Muscle of leg (tissue), 11 donors: ENCODE results near the gene ZNF79. TPM values are rescaled to one million over a fixed set of nuclear protein-coding genes. Genes with fewer than 3 reads are reported as not detected.

Experiments
- DNase-seq: peaks from one replicate; pipeline ENCODE4 v3.0.0; 2013
- H3K27ac ChIP-seq: one replicate; pipeline ENCODE4 v1.5.1; 2013; ENCODE audit warnings: mild to moderate bottlenecking, low read length, control low read depth
- H3K27me3 ChIP-seq: one replicate; pipeline ENCODE4 v1.6.1; 2013; ENCODE audit warnings: low read length; ENCODE audit not compliant: control insufficient read depth, insufficient read depth
- H3K36me3 ChIP-seq: one replicate; pipeline ENCODE4 v1.6.1; 2013; ENCODE audit warnings: low read length; ENCODE audit not compliant: control insufficient read depth, insufficient read depth
- H3K4me1 ChIP-seq: one replicate; pipeline ENCODE4 v1.6.1; 2013; ENCODE audit warnings: low read length; ENCODE audit not compliant: control insufficient read depth, insufficient read depth
- H3K4me3 ChIP-seq: one replicate; pipeline ENCODE4 v1.5.1; 2013; ENCODE audit warnings: low read length, control low read depth
- H3K9me3 ChIP-seq: replicated peaks from 2 replicates; pipeline ENCODE4 v1.6.1; 2013; ENCODE audit warnings: low read depth, low read length; ENCODE audit not compliant: control insufficient read depth
- WGBS: methylation state at CpG from one replicate; pipeline ENCODE4 v1.1.5; 2013; ENCODE audit warnings: missing lambda C conversion rate; ENCODE audit not compliant: insufficient coverage; 5-methylcytosine and 5-hydroxymethylcytosine counted together
- polyA plus RNA-seq, 8 donors: library from polyadenylated mRNA; unstranded; fragments of 120-200 nt; gene quantifications; one replicate each; pipeline versions ENCODE4 v1.2.1 to v1.2.3, GENCODE V29; 2013; ENCODE audit warnings: inconsistent platforms in 1 of 8, low replicate concordance in 1 of 8; ENCODE audit not compliant: insufficient read length in 8 of 8, insufficient read depth in 1 of 8
- total RNA-seq: library from RNA; stranded (reverse); fragments of 120-200 nt; gene quantifications from one replicate; pipeline ENCODE4 v1.2.4, GENCODE V29; 2013

ZNF79 gene
- total and polyA plus RNA-seq, 9 donors, result 3.4 to 7.8 (median 4.7) TPM

DNA sequence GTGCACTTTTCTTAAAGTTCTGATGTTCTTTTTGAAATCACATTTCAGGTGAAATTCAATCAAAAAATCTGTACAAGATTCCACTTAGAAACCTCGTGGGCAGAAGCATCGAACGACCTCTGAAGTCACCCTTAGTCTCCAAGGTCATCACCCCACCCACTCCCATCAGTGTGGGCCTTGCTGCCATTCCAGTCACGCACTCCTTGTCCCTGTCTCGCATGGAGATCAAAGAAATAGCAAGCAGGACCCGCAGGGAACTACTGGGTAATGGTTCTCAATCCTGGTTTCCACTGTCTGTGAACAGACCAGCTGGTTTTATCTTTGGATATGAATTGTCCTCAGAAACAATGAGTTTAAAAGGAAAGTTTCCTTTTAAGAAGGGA lies 35.3 kb upstream of the ZNF79 start:
- H3K4me3 ChIP-seq, result no peak overlapping the region
- DNase-seq, result no peak
- no peak overlapping the region for H3K27ac ChIP-seq
- peaks cover 18% of the 10 kb centered on the region for H3K36me3 ChIP-seq
- H3K27me3 ChIP-seq, result no peaks in the 10 kb centered on the region
- 53% methylated on average over 5 of the region's 6 CpGs for WGBS
- H3K4me1 ChIP-seq, result no peaks in the 10 kb centered on the region
- no peaks in the 10 kb centered on the region for H3K9me3 ChIP-seq

DNA sequence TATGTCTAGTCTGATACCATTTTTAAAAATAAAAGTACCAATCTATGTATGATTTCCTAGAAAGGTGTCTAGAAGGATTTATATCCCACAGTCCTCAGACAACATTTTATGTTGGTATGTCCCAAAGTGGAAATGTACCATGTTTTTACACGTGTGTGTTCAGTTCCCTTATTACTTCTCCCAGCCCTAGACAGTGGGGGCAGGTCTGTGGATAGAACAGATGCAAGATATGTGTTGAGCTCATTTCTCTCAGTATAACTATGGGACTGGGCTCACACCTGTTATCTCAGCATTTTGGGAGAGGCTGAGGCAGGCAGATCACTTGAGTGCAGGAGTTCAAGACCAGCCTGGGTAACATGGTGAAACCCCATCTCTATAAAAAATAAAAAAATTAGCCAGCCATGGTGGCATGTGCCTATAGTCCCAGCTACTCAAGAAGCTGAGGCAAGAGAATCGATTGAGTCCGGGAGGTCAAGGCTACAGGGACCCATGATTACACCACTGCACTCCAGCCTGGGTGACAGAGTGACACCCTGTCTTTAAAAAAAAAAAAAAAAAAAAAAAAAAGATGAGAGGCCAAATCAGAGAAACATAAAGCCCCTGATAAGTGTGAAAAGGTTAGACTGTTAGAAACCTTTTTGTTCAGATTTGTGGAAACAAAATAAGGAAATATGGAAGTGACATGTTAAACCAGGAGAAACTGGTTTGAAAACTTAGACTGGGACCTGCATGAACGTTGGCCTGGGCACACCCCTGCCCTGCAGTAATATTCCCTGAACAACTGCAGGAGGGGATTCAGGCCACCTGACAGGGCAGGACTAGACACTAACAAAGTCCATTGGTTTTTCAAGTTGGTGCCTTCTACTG lies 34.6 kb upstream of the ZNF79 start:
- H3K36me3 ChIP-seq, result peaks cover 18% of the 10 kb centered on the region
- no peaks in the 10 kb centered on the region for H3K4me1 ChIP-seq
- H3K9me3 ChIP-seq, result no peaks in the 10 kb centered on the region
- no peaks in the 10 kb centered on the region for H3K27me3 ChIP-seq
- H3K27ac ChIP-seq, result no peak overlapping the region
- DNase-seq, result no peak
- H3K4me3 ChIP-seq, result no peak overlapping the region
- WGBS, result 78% methylated on average over 1 of the region's 4 CpGs

DNA sequence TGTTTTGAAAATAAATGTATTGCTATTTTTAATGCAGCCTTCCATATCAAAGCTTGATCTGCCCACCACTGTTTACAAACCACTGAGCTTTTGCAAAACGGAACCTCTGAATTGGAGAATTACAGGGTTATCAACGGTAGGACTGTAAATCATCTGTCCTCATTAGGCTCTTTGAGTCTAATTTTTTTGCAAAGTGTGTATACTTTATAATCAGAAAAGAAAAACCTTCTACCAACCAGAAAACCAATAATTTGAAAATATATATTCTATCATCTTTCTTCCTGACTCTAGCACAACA lies 34.0 kb upstream of the ZNF79 start:
- Histone ChIP-seq H3K27ac (no peak overlapping the region), H3K27me3 (no peaks in the 10 kb centered on the region), H3K4me3 (no peak overlapping the region), H3K9me3 (no peaks in the 10 kb centered on the region), H3K4me1 (no peaks in the 10 kb centered on the region), H3K36me3 (peaks cover 18% of the 10 kb centered on the region)
- DNase-seq, result no peak
- no CpG with 5 or more reads among the region's 2 CpGs for WGBS

DNA sequence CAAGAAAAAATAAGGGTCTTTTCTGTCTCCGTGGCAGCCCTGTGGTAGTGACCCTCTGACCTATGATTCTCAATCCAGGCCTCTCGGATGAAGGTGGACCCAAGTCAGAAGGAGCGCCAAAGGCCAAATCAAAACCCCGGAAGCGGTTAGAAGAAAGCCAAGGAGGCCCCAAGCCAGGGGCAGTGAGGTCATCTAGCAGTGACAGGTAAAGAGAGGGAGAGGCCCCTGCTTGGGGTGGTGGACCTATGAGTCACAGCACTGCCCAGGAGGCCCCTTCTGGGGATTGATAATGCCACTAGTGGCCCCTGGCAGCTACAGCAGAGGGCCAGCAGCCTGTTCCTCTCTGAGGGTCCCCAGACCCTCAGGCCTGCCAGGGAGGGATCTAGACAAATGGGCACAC lies 33.6 kb upstream of the ZNF79 start:
- no peaks in the 10 kb centered on the region for H3K4me1 ChIP-seq
- 75% methylated on average over 5 of the region's 5 CpGs for WGBS
- no peaks in the 10 kb centered on the region for H3K9me3 ChIP-seq
- H3K36me3 ChIP-seq, result peaks cover 18% of the 10 kb centered on the region
- no peak overlapping the region for H3K4me3 ChIP-seq
- no peak for DNase-seq
- H3K27me3 ChIP-seq, result no peaks in the 10 kb centered on the region
- H3K27ac ChIP-seq, result no peak overlapping the region

DNA sequence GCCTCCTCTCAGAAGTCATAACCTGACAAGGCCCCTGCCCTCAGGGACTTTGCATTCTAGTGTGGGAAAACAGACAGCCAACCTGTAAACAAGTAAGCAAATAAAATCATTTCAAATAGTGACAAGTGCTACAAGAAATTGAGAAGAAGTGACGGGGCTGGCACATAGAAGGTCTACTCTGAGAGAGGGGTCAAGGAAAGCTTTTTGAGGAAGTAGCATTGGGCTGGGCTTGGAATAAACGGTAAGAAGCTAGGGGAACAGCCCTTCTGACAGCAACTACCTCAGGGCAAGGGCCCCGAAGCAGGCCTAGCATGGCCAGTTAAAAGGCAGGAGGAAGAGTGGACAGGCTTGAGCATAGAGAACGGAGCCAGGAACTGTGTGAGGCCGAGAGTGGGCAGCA lies 32.0 kb upstream of the ZNF79 start:
- Histone ChIP-seq H3K36me3 (peaks cover 18% of the 10 kb centered on the region), H3K4me3 (no peak overlapping the region), H3K27ac (no peak overlapping the region), H3K27me3 (no peaks in the 10 kb centered on the region), H3K4me1 (peaks cover 7% of the 10 kb centered on the region), H3K9me3 (no peaks in the 10 kb centered on the region)
- 66% methylated on average over 5 of the region's 5 CpGs for WGBS
- no peak for DNase-seq

DNA sequence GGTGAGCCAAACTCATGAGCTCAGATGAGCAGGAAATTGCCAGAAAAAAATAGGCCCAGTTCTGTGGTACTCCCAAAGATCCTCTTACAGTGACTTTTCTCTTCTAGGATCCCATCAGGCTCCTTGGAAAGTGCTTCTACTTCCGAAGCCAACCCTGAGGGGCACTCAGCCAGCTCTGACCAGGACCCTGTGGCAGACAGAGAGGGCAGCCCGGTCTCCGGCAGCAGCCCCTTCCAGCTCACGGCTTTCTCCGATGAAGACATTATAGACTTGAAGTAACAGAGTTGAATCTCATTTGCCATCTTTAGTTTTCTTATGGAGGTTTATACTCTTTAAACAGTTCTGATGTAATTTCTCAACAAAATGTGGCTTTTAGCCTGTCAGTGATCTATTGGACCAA lies 31.2 kb upstream of the ZNF79 start:
- peaks cover 18% of the 10 kb centered on the region for H3K36me3 ChIP-seq
- WGBS, result 78% methylated on average over 4 of the region's 5 CpGs
- H3K27ac ChIP-seq, result no peak overlapping the region
- no peak overlapping the region for H3K4me3 ChIP-seq
- H3K4me1 ChIP-seq, result peaks cover 9% of the 10 kb centered on the region
- DNase-seq, result no peak
- H3K9me3 ChIP-seq, result no peaks in the 10 kb centered on the region
- H3K27me3 ChIP-seq, result no peaks in the 10 kb centered on the region

DNA sequence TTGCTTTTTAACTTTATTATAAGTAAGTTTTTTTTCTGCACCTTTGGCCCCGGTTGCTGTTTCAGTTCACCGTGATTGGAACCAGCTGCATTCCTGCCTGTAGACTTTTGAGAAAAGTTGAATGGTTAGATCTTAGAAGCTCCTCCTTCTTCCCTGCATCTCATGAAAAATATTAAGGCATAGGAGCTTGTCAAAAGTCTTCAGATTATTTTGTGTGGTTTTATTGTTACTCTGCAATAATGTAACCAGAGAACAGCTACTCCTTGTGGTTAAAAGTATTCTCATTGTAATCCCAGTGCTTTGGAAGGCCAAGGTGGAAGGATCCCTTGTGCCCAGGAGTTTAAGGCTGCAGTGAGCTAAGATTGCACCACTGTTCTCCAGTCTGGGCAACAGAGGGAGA lies 30.5 kb upstream of the ZNF79 start:
- WGBS, result no CpG with 5 or more reads among the region's 2 CpGs
- no peak overlapping the region for H3K27ac ChIP-seq
- DNase-seq, result no peak
- no peaks in the 10 kb centered on the region for H3K27me3 ChIP-seq
- H3K4me1 ChIP-seq, result peaks cover 15% of the 10 kb centered on the region
- H3K36me3 ChIP-seq, result peaks cover 18% of the 10 kb centered on the region
- no peak overlapping the region for H3K4me3 ChIP-seq
- no peaks in the 10 kb centered on the region for H3K9me3 ChIP-seq

DNA sequence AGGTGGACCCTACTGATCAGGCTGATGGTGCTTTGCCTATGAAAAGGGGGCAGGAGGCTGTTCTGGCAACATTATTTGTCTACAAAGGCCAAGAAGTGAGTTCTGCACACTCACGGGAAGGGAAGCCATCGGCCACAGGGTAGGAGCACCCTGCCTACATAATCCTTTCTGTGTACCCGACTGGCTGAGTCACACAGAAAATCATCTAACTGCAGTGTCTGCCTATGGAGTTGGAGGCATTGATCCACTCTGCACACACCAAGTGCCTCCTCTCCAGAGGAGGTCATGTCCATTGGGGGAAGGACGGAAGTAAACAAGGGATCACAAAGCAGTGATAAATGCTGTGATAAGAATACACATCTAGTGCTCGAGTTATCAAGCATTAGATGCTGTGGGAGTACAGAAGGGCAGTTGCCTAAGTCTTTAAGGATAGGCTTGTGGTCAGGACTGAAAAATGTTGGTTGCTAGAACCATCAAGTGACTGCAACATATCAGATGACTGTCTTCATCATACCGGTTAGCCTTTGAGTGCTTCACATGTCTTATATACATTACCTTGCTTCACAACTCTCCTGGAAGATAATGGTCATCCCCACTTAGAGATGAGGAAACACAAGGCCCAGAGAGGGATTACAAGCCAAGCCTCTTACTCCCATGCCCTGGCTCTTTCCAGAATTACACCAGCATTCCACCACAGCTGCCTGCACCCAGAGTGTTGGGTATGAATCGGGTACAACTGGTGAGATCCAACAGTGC lies 28.5 kb upstream of the ZNF79 start:
- WGBS, result 79% methylated on average over 4 of the region's 7 CpGs
- Histone ChIP-seq H3K27ac (peak overlapping the region; percentile 86), H3K4me1 (peaks cover 18% of the 10 kb centered on the region), H3K4me3 (peak overlapping the region; percentile 60), H3K36me3 (peaks cover 23% of the 10 kb centered on the region), H3K27me3 (no peaks in the 10 kb centered on the region), H3K9me3 (no peaks in the 10 kb centered on the region)
- no peak for DNase-seq

DNA sequence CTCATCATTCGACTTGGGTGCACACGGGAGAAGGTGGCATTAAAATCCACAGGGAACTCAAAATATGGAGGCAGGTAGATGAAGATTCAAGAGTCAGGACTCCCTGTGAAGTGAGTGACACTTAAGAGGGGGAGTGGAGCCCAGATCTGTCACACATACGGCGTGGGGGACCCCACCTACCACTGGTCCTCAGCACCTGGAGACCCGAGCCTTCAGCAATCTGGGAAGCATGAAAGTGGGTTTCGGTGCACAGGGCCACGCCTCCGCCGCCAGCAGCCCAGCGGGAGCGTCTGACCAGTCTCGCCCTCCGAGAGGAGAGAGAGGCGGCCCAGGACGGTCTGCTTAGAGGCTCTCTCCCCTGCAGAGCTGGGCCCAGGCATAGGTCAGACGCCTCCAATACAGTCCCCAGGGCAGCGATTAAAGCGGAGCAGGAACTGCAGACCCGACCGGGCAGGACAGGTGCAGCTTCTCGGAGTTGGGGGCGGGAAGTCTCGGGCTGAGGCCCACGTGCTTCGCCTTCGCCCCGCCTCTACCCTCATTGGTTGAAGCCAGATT lies 27.9 kb upstream of the ZNF79 start:
- H3K27ac ChIP-seq, result peak overlapping the region; percentile 86
- peaks cover 25% of the 10 kb centered on the region for H3K36me3 ChIP-seq
- WGBS, result 5% methylated on average over 15 of the region's 27 CpGs
- peaks cover 18% of the 10 kb centered on the region for H3K4me1 ChIP-seq
- H3K9me3 ChIP-seq, result no peaks in the 10 kb centered on the region
- H3K27me3 ChIP-seq, result no peaks in the 10 kb centered on the region
- peak overlapping the region; percentile 60 for H3K4me3 ChIP-seq
- DNase-seq, result no peak

DNA sequence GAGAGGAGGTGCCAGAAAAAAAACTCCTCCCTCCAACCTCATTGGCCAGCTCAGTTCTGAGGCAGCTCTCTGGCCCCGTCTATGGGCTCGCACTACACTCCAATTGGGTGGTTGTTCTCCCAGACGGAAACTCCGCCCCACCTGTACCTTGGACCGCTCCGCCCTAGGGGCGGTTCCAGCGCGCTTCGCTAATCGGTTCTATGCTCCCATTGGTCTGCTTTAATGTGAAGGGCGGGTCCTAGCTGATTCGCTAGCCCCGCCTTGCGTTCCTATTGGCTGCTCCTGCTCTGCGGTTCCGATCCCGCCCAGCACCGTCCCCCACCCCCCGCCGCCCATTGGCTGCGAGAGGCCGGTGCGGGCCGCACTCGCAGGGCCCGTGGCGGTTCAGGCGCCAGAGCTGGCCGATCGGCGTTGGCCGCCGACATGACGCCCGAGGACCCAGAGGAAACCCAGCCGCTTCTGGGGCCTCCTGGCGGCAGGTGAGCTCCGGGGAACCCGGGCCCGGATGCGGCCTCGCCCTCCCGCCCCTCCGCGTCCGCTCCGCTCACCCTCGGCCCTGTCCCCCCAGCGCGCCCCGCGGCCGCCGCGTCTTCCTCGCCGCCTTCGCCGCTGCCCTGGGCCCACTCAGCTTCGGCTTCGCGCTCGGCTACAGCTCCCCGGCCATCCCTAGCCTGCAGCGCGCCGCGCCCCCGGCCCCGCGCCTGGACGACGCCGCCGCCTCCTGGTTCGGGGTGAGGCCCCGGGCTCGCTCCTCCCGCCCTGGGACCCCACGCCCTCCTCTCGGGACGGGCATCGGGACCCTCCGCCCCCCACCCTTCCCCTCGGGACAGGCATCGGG lies 27.2 kb upstream of the ZNF79 start, which contains the start of gene SLC2A8:
TSS of gene SLC2A8 (plus strand) at position 362 of the 838 bp plus-strand sequence. CDS start at position 424, 62 bp downstream.
- Histone ChIP-seq H3K27me3 (no peaks in the 10 kb centered on the region), H3K4me1 (peaks cover 18% of the 10 kb centered on the region), H3K27ac (peak within 1 kb of the TSS; percentile 86), H3K4me3 (peak within 1 kb of the TSS; percentile 60), H3K36me3 (peaks cover 25% of the 10 kb centered on the region), H3K9me3 (no peaks in the 10 kb centered on the region)
- DNase-seq, result peak; percentile 100
- under 1% methylated on average over 68 of the region's 87 CpGs for WGBS
